HepG2 (cell line): ENCODE data around the gene C19orf33. TPM values are rescaled to one million over a fixed set of nuclear protein-coding genes. Genes with fewer than 3 reads are reported as not detected.

Source experiments
- ARID4A ChIP-seq: sonication (generic); formaldehyde crosslinking; IDR thresholded peaks from 2 replicates; pipeline ENCODE4 v1.5.0; 2020; ENCODE audit warnings: mild to moderate bottlenecking, missing genetic modification reagents, borderline replicate concordance
- ATF7-NPFF ChIP-seq: sonication (generic); formaldehyde crosslinking; IDR thresholded peaks from 2 replicates; pipeline ENCODE4 v1.8.1; 2023; ENCODE audit warnings: mild to moderate bottlenecking, low read depth, missing genetic modification reagents, moderate library complexity
- HOXA7 ChIP-seq: sonication (generic); formaldehyde crosslinking; IDR thresholded peaks from 2 replicates; pipeline ENCODE4 v1.8.1; 2022; ENCODE audit warnings: mild to moderate bottlenecking, missing genetic modification reagents, moderate library complexity
- SATB2 ChIP-seq: sonication (generic); formaldehyde crosslinking; IDR thresholded peaks from 2 replicates; pipeline ENCODE4 v1.5.0; 2020; ENCODE audit warnings: missing genetic modification reagents
- STAT5B ChIP-seq: sonication (generic); formaldehyde crosslinking; IDR thresholded peaks from 2 replicates; pipeline ENCODE4 v1.4.0; 2020; ENCODE audit warnings: missing genetic modification reagents
- ZBTB49 ChIP-seq: sonication (generic); formaldehyde crosslinking; IDR thresholded peaks from 2 replicates; pipeline ENCODE4 v1.4.0; 2020; ENCODE audit warnings: missing genetic modification reagents, borderline replicate concordance
- ZNF737 ChIP-seq: sonication (generic); formaldehyde crosslinking; IDR thresholded peaks from 2 replicates; pipeline ENCODE4 v1.5.0; 2020; ENCODE audit warnings: missing genetic modification reagents, mild to moderate bottlenecking, borderline replicate concordance
- ZNF781 ChIP-seq: sonication (generic); formaldehyde crosslinking; IDR thresholded peaks from 2 replicates; pipeline ENCODE4 v1.5.1; 2020; ENCODE audit warnings: borderline replicate concordance, mild to moderate bottlenecking, missing genetic modification reagents; ENCODE audit errors: not compliant biosample characterization
- polyA plus RNA-seq, 8 experiments: library from polyadenylated mRNA; depleted of rRNA in 3 of 8; stranded (reverse) in 7 of 8; unstranded in 1 of 8; fragments of >200 nt; fragmentation: Illumina TruSeq in 4 of 8; extraction: Trizol in 4 of 8; gene quantifications; 2 replicates each; pipeline versions ENCODE4 v1.2.1 to v1.2.3, GENCODE V29; 2011 to 2016; ENCODE audit warnings: low read depth in 4 of 8, missing spikeins in 1 of 8, mixed read lengths in 1 of 8; ENCODE audit not compliant: insufficient read depth in 1 of 8
- total RNA-seq, 5 experiments: library from RNA; depleted of rRNA; stranded (reverse); fragments of >200 nt; fragmentation: Illumina TruSeq; extraction: Trizol; gene quantifications; 2 replicates each; pipeline ENCODE4 v1.2.3, GENCODE V29; 2016; ENCODE audit warnings: low read depth in 1 of 5
- TF ChIP-seq, protein P1 (sequence below): sonication (generic); formaldehyde crosslinking; IDR thresholded peaks from 2 replicates; pipeline ENCODE4 v1.5.1; 2020; ENCODE audit warnings: mild to moderate bottlenecking, missing genetic modification reagents, moderate library complexity
- TF ChIP-seq, protein P2 (sequence below): IDR thresholded peaks from 2 replicates; pipeline ENCODE4 v1.6.1; 2016; ENCODE audit warnings: mild to moderate bottlenecking
- TF ChIP-seq, protein P3 (sequence below): sonication (generic); formaldehyde crosslinking; IDR thresholded peaks from 2 replicates; pipeline ENCODE4 v1.4.0; 2020; ENCODE audit warnings: missing genetic modification reagents
- TF ChIP-seq, protein P4 (sequence below): sonication (generic); formaldehyde crosslinking; IDR thresholded peaks from 2 replicates; pipeline ENCODE4 v1.5.0; 2020; ENCODE audit warnings: missing genetic modification reagents

Gene C19orf33
- total and polyA plus RNA-seq, 2 of the 13 experiments (the other 11 are each of a cell fraction or from before 2014, with no cell fraction given) = 2.5 to 3.3 TPM

DNA sequence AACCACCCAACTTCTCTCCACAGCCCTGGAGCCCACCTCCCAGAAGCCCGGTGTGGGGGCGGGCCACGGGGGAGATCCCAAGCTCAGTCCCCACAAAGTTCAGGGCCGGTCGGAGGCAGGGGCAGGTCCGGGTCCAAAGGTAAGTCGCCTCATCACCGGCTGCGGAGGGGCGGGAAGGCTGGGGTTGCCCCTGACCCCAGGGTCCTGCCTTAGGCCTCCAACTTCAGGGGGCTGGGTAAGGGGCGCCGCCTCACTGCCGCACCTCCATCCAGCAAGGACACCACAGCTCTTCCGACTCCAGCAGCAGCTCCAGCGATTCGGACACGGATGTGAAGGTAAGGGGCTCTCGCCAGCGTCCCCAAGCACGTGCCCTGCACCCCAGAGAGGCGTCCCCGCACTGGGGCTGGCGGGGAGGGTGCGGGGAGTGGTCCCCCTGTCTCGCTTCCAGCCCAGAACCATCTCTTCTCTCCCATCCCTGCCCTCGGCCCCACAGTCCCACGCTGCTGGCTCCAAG is 358 bp downstream of the C19orf33 start (continued):
- TF ChIP-seq, protein P1, sequence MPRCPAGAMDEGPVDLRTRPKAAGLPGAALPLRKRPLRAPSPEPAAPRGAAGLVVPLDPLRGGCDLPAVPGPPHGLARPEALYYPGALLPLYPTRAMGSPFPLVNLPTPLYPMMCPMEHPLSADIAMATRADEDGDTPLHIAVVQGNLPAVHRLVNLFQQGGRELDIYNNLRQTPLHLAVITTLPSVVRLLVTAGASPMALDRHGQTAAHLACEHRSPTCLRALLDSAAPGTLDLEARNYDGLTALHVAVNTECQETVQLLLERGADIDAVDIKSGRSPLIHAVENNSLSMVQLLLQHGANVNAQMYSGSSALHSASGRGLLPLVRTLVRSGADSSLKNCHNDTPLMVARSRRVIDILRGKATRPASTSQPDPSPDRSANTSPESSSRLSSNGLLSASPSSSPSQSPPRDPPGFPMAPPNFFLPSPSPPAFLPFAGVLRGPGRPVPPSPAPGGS (CRISPR knock-in tag) = no peak
- TF ChIP-seq, protein P2, sequence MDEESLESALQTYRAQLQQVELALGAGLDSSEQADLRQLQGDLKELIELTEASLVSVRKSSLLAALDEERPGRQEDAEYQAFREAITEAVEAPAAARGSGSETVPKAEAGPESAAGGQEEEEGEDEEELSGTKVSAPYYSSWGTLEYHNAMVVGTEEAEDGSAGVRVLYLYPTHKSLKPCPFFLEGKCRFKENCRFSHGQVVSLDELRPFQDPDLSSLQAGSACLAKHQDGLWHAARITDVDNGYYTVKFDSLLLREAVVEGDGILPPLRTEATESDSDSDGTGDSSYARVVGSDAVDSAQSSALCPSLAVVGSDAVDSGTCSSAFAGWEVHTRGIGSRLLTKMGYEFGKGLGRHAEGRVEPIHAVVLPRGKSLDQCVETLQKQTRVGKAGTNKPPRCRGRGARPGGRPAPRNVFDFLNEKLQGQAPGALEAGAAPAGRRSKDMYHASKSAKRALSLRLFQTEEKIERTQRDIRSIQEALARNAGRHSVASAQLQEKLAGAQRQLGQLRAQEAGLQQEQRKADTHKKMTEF (CRISPR knock-in tag) = no peak
- TF ChIP-seq ZNF737 (CRISPR knock-in tag) (no peak), ZNF781 (CRISPR knock-in tag) (no peak), ATF7-NPFF (CRISPR knock-in tag) (no peak), SATB2 (CRISPR knock-in tag) (no peak), ARID4A (CRISPR knock-in tag) (no peak), ZBTB49 (no peak), STAT5B (no peak), HOXA7 (CRISPR knock-in tag) (no peak; the same call in 1 of the 2 replicates)
- TF ChIP-seq, protein P3, sequence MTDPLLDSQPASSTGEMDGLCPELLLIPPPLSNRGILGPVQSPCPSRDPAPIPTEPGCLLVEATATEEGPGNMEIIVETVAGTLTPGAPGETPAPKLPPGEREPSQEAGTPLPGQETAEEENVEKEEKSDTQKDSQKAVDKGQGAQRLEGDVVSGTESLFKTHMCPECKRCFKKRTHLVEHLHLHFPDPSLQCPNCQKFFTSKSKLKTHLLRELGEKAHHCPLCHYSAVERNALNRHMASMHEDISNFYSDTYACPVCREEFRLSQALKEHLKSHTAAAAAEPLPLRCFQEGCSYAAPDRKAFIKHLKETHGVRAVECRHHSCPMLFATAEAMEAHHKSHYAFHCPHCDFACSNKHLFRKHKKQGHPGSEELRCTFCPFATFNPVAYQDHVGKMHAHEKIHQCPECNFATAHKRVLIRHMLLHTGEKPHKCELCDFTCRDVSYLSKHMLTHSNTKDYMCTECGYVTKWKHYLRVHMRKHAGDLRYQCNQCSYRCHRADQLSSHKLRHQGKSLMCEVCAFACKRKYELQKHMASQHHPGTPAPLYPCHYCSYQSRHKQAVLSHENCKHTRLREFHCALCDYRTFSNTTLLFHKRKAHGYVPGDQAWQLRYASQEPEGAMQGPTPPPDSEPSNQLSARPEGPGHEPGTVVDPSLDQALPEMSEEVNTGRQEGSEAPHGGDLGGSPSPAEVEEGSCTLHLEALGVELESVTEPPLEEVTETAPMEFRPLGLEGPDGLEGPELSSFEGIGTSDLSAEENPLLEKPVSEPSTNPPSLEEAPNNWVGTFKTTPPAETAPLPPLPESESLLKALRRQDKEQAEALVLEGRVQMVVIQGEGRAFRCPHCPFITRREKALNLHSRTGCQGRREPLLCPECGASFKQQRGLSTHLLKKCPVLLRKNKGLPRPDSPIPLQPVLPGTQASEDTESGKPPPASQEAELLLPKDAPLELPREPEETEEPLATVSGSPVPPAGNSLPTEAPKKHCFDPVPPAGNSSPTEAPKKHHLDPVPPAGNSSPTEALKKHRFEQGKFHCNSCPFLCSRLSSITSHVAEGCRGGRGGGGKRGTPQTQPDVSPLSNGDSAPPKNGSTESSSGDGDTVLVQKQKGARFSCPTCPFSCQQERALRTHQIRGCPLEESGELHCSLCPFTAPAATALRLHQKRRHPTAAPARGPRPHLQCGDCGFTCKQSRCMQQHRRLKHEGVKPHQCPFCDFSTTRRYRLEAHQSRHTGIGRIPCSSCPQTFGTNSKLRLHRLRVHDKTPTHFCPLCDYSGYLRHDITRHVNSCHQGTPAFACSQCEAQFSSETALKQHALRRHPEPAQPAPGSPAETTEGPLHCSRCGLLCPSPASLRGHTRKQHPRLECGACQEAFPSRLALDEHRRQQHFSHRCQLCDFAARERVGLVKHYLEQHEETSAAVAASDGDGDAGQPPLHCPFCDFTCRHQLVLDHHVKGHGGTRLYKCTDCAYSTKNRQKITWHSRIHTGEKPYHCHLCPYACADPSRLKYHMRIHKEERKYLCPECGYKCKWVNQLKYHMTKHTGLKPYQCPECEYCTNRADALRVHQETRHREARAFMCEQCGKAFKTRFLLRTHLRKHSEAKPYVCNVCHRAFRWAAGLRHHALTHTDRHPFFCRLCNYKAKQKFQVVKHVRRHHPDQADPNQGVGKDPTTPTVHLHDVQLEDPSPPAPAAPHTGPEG (CRISPR knock-in tag) = no peak
- TF ChIP-seq, protein P4, sequence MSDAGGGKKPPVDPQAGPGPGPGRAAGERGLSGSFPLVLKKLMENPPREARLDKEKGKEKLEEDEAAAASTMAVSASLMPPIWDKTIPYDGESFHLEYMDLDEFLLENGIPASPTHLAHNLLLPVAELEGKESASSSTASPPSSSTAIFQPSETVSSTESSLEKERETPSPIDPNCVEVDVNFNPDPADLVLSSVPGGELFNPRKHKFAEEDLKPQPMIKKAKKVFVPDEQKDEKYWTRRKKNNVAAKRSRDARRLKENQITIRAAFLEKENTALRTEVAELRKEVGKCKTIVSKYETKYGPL (CRISPR knock-in tag) = no peak
